SK-N-SH (cell line): ENCODE data around the gene KCTD5.

Experiments
- CHD2 ChIP-seq: fragments of 150-350 bp; IDR thresholded peaks from 2 replicates; pipeline ENCODE4 v1.6.1; 2018; ENCODE audit warnings: low read length; ENCODE audit not compliant: partially characterized antibody
- MEF2A ChIP-seq: IDR thresholded peaks from 2 replicates; pipeline ENCODE4 v1.4.0; 2012; ENCODE audit warnings: low read depth, borderline replicate concordance
- RAD21 ChIP-seq: IDR thresholded peaks from 2 replicates; pipeline ENCODE4 v1.6.1; 2012; ENCODE audit warnings: mild to moderate bottlenecking, low read length
- SIN3A ChIP-seq: IDR thresholded peaks from 2 replicates; pipeline ENCODE4 v1.6.1; 2012; ENCODE audit warnings: low read depth, mild to moderate bottlenecking, low read length, moderate library complexity, borderline replicate concordance
- SMC3 ChIP-seq: IDR thresholded peaks from 2 replicates; pipeline ENCODE4 v1.6.1; 2012; ENCODE audit warnings: low read depth, low read length, improper control_type of control experiment
- TF ChIP-seq, protein P1 (sequence below): fragments of 150-350 bp; IDR thresholded peaks from 2 replicates; pipeline ENCODE4 v1.6.1; 2016; ENCODE audit warnings: mild to moderate bottlenecking, low read depth, low read length
- TF ChIP-seq, protein P2 (sequence below): fragments of 150-350 bp; IDR thresholded peaks from 2 replicates; pipeline ENCODE4 v1.6.1; 2017; ENCODE audit warnings: antibody characterized with exemption, low read length, low read depth, borderline replicate concordance
- TF ChIP-seq, protein P3 (sequence below): IDR thresholded peaks from 2 replicates; pipeline ENCODE4 v1.4.0; 2012; ENCODE audit warnings: low read depth
- TF ChIP-seq, protein P4 (sequence below): fragments of 200-600 bp; sonication (generic); IDR thresholded peaks from 2 replicates; pipeline ENCODE4 v1.6.1; 2017; ENCODE audit warnings: antibody characterized with exemption, mild to moderate bottlenecking, moderate library complexity

DNA sequence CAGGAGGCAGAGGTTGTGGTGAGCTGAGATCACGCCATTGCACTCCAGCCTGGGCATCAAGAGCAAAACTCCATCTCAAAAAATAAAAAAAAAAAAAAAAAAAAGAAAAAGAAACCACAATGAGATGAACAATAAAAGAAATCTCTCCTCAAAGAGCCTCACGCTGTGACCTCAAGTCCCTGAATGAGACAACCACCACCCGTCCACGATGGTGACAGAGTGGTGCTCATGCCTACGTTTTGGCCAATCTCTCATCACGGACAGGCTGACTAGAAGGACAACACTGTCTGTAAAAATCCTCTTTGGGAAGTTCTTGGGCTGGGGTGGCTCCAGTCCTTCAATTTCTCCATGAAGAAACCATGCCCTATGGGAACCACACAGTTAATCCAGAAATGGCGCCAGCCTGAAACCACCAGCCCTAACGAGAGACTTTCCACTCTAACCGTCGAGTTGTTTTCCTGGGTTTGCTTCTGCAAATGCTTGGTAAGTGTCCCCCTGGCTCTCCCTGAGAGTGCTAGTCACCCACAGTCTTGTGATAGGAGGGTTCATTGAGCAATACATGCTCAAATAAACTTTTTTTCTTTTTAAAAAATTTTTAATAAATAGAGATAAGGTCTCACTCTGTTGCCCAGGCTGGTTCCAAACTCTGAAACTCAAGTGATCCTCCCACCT, 52.7 kb downstream of the KCTD5 start:
- no peak for TF ChIP-seq SIN3A
- no peak for TF ChIP-seq SMC3
- TF ChIP-seq, protein P1, sequence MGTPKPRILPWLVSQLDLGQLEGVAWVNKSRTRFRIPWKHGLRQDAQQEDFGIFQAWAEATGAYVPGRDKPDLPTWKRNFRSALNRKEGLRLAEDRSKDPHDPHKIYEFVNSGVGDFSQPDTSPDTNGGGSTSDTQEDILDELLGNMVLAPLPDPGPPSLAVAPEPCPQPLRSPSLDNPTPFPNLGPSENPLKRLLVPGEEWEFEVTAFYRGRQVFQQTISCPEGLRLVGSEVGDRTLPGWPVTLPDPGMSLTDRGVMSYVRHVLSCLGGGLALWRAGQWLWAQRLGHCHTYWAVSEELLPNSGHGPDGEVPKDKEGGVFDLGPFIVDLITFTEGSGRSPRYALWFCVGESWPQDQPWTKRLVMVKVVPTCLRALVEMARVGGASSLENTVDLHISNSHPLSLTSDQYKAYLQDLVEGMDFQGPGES = no peak
- TF ChIP-seq CHD2 = no peak
- TF ChIP-seq, protein P2, sequence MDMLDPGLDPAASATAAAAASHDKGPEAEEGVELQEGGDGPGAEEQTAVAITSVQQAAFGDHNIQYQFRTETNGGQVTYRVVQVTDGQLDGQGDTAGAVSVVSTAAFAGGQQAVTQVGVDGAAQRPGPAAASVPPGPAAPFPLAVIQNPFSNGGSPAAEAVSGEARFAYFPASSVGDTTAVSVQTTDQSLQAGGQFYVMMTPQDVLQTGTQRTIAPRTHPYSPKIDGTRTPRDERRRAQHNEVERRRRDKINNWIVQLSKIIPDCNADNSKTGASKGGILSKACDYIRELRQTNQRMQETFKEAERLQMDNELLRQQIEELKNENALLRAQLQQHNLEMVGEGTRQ = no peak
- TF ChIP-seq, protein P3, sequence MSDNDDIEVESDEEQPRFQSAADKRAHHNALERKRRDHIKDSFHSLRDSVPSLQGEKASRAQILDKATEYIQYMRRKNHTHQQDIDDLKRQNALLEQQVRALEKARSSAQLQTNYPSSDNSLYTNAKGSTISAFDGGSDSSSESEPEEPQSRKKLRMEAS = no peak
- TF ChIP-seq, protein P4, sequence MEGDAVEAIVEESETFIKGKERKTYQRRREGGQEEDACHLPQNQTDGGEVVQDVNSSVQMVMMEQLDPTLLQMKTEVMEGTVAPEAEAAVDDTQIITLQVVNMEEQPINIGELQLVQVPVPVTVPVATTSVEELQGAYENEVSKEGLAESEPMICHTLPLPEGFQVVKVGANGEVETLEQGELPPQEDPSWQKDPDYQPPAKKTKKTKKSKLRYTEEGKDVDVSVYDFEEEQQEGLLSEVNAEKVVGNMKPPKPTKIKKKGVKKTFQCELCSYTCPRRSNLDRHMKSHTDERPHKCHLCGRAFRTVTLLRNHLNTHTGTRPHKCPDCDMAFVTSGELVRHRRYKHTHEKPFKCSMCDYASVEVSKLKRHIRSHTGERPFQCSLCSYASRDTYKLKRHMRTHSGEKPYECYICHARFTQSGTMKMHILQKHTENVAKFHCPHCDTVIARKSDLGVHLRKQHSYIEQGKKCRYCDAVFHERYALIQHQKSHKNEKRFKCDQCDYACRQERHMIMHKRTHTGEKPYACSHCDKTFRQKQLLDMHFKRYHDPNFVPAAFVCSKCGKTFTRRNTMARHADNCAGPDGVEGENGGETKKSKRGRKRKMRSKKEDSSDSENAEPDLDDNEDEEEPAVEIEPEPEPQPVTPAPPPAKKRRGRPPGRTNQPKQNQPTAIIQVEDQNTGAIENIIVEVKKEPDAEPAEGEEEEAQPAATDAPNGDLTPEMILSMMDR = no peak
- TF ChIP-seq RAD21 = no peak
- TF ChIP-seq MEF2A = no peak
